ENCODE measurements around the gene EMP1.
"Not testable (repeated sequence)": the region's sequence is repeated elsewhere in the genome, so short reads cannot be mapped to it uniquely, and the experiment has no call there.

The EMP1 gene

DNA sequence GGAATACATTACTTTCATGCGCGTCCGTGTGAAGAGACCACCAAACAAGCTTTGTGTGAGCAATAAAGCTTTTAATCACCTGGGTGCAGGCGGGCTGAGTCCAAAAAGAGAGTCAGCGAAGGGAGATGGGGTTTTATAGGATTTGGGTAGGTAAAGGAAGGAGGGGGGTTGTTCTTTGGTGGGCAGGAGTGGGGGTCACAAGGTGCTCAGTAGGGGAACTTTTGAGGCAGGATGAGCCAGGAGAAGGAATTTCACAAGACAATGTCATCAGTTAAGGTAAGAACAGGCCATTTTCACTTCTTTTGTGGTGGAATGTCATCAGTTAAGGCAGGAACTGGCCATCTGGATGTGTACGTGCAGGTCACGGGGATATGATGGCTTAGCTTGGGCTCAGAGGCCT, 63.1 kb downstream of the EMP1 start:
- DNase-seq, result not testable (repeated sequence)

DNA sequence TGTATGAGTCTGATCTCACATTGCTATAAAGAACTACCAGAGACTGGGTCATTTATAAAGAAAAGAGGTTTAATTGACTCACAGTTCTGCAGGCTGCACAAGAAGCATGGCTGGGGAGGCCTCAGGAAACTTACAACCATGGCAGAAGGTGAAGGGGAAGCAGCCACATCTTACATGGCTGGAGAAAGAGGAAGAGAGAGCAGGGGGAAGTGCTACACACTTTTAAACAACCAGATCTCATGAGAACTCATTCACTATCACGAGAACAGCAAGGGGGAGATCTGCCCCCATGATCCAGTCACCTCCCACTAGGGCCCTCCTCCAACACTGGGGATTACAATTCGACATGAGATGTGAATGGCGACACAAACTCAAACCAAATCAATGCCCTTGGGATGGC, 71.3 kb downstream of the EMP1 start:
- not testable (repeated sequence) for DNase-seq

DNA sequence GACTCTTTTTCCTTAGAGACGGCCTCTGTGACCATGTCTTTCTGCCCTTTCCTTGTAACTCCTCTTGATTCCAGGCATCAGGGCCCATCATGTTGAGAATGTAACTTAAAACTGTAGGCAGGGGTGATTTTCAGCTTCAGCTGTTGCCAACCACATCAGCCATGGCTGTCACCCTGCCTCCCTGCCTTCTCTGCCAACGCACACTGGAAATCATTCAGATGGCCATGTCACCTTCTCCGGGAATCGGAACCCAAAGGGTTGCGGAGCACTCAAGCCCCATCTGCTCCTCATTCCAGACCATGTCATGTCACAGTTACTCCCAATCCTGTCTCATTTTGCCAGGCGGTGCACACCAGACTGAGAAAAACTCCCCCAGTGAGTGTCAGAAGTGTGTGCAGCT, 72.1 kb downstream of the EMP1 start:
- no peak for DNase-seq

Measured in central memory CD4-positive, alpha-beta T cell (primary cell).